HG02571 (cell line): ENCODE data around the gene FAH.

ENCODE experiments used
- ATAC-seq: cut with Tn5 transposase; IDR thresholded peaks from one replicate; pipeline ENCODE4 v1.9.1; 2021; ENCODE audit warnings: mild to moderate bottlenecking, moderate library complexity; ENCODE audit not compliant: unreplicated experiment

The FAH gene

GRCh38 chr15:80194186-80194585 lies 41.4 kb downstream of the FAH start:
- ATAC-seq: no peak

GRCh38 chr15:80194914-80195313 lies 42.1 kb downstream of the FAH start:
- ATAC-seq: no peak

DNA sequence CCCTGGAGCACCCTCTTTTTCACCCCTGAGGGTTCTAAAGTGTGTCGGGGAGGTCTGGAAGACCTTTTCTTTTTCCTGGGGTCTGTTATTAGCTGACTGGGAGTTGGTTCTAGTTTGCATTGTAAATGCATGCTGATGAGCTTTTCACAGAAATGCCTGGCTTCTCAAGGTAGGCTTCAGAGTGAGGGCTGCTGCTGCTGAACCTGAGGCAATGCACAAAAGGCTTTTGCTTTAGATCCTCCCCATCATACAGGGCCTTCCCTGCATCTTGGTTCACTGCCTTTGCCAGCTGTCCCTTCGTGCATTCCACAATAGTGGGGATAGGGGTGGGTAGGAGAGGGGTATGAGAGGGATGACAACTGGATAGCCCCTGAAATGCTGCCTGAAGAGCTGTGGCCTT lies 46.6 kb downstream of the FAH start:
- no peak for ATAC-seq

DNA sequence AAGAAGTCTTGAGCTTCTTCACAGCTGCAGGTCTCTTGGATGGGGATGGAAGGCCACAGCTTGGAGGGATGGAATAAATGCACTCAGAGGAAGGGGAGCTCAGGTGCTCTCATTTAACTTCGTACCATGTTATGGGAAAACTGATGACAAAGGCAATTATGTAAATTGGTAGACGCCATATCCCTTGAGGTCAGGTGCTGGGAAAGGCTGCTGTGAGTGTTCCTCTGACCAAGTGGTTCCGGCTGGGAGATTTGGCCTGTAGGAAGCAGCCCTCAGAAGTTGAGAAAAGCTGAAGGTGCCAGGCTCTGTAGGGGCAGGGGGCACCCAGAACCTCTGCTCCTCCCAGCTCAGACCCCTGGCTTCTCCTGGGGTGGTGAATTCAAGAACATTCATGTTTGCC lies 47.1 kb downstream of the FAH start:
- no peak for ATAC-seq

GRCh38 chr15:80201256-80202015 lies 48.6 kb downstream of the FAH start:
- no peak for ATAC-seq

DNA sequence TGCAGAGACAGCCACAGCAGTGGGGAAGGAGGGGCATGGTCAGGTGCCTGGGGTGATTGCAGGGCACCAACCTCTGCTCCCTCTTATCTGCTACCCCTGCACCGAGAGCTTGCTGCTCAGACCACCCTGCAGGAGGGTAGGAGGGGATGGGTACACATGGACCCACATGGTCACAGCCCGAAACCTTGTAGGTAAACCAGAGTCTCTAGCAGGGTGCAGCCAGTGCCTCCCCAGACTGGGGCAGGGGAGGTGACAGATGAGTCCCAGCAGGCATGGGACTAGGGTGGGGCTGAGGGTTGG lies 49.2 kb downstream of the FAH start:
- no peak for ATAC-seq

DNA sequence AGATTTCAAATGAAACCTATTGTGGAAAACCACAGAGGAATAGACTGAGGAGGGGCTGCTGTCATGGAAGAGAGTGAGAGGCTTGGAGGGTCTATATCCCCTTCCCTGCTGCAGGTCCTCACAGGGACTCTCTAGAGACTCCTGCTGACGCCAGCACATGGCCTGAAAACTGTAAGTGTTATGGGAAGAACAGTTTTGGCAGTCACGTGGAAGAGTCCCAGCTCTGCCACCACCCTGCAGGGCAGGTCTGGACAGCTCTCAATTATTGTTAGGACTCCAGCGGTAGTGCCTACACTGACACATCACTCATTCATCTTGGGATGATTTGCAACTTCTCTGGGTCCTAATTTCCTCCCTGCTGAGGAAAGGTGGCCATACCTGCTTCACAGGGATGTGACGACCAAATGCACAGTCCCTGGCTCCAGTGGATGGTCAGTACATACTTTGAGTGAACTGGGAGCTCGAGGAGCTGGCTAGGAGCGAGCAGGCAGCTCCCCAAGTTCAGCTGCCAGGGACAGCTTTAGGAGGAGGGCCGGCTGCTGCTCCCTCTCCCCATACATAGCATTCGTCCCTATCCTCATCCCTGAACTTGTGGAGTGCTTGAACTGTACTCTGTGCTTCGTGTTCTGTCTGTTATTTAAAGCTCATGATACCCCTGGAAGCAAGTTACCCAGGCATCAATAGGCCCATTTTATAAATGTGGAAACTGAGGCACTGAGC lies 50.0 kb downstream of the FAH start:
- ATAC-seq: no peak

DNA sequence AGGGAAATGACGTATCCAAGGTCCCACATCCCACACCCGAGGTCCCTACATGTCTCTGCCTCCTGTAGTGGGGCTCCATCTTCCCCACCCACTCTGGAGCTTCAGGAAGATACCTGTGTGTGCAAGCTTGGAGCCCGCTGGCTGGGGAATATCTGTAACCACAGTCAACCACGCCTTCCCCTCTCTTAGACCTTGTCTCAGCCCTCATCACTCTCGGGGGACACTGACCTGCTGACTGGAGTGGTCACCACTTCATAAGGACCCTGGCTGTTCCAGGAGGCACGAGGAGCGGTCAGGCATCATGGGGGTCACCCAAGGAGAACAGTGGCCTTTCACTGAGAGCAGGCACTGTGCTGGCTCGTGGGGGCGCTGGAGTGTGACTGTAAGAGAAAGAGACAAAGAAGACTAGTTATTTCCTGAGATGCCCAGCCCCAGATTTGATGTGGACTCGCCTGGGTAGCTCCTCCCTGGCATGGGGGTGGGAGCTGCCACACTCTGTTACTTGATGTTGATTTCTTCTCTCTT lies 50.6 kb downstream of the FAH start:
- ATAC-seq: no peak

- ATAC-seq: no peak
These were observed 51.4 kb downstream of the FAH start for GRCh38 chr15:80204231-80204630.

GRCh38 chr15:80207887-80208286 lies 55.1 kb downstream of the FAH start:
- ATAC-seq: no peak

DNA sequence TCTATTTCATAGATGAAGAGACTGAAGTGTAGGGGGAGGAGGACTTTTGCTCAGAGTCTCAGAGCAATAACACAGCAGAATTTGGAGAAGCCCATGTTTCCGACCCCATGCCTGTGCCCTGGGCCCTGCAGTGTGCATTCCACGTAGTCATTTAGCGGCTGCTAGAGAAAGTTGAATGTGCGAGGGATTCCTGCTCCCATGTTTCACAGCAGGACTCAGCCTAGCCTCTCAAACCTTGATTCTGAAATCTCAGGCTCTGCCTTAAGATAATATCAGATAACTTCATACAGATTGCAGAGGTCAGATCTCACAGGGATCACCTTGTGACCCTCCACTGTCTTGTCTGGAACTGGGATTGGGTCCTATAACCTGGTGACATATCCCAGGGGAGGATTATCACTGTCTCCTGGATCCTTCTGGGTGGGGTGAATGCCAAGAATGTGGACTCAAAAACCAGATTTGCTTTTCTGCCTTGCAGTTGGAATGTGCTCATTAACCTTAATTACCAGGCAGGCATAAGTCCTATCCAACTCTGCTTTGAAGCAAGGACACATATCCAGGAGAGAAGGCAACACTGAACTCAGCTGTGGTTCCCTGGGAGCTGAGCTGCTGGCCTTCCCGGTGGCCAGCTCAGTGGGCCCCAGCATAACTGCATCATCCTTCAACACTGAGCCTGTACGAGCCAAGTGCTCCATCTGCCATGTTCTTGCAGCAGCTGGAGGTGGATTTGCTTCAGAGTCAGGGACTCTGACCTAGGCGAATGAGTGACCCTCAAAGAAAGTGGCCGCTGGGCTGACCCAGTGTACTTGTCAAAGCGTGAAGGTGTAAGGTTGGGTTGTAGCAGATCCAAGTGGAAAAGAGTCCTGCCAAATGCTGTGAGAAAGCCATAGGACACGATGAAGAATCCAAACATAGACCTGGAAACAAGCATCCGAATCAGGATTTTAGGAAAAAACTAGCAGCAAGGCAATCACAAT lies 56.2 kb downstream of the FAH start:
- no peak for ATAC-seq

DNA sequence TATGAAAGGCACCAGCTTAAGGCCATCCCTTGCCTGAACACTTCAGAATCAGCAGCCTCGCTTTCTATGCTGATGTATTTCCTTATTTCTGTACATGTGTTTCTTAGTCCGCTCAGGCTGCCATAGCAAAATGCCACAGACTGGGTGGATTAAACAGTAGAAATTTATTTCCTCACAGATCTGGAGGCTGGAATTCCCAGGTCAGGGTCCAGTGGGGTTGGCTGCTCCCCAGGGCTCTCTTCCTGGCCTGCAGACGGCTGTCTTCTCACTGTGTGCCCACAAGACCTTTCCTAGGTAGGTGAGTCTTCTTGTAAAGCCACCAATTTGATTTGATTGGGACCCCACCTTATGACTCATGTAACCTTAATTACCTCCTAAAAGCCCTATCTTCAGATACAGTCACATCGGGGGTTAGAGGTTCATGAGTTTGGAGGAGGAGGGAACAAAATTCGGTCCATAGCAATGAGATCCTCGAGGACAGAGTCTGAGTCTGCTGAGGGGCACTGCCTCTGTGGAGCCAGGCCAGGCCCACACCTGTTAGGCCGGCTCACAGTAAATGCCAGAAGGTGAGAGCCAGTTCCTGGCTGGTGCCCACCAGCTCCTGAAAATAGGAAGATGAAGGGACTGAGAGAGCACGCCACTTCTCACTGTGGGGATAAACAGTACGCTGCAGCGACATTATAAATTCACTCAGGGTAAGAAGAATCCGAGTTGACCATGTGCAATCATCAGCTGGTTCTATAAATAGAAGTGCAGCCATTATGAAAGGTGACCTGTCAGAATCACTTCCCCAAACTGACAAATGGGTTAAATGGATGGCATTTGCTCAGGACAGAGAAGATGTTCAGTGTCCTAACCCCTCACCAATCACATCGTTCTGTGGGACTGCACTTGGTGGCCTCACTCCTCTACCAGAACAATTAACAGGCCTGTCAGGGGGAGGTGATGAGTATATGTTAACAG lies 58.1 kb downstream of the FAH start:
- ATAC-seq: no peak

DNA sequence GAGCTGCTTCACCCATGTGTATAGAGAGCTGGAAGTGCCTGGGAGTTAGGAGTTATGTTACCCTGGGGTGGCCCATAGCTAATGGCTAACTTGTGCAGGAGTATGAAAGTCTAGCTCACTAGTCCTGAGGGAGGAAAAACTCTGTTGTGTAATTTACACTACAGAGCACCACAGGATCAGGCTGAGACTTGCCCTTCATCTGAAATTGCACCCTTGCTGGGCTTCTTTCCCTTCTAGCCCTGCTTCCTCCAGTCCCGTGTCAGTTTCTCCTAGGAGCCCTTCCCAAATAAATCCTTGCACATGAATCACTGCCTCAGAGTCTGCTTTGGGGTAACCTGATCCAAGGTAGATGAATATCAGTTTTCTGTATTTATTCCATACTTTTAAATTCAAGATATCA lies 59.2 kb downstream of the FAH start:
- no peak for ATAC-seq

DNA sequence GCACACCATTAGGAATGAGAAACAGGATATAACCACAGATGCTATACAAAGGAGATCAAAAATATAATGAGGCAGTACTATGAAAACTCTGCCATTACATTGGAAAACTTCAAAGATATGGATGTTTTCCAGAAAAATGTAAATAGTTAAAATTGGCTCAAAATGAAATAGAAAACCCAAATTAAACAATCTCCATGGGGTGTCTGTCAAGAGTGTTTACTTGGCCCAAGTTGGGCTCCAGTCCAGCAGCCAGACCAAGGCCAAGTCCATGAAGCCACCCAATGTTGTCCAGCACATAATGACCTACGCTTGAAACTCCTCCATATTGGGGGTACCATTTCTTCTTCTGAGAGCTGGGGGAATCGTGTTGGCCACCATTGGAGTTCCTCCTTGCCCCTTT lies 62.1 kb downstream of the FAH start:
- ATAC-seq: no peak

- ATAC-seq: no peak
These were observed 63.3 kb downstream of the FAH start for GRCh38 chr15:80216141-80216540.

DNA sequence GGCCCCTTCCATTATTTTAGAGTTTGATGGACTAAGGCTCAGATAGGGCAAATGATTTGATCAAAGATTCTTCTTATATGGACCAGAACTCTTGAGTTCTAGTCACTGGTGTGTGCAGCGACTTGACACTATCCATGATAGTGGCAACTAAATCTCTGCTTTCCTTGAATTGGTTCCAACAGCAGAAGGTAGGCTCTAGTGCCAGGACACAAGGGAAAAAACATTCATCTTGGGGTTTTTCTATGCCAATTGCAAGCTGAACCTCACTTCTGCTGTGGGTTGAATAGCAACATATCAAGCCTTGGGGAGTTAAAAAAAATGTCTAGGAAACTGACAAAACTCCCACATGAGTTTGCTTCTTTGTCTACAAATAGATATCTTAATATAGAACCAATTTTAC lies 64.1 kb downstream of the FAH start:
- no peak for ATAC-seq

GRCh38 chr15:80217327-80217900 lies 64.6 kb downstream of the FAH start:
- ATAC-seq: no peak

DNA sequence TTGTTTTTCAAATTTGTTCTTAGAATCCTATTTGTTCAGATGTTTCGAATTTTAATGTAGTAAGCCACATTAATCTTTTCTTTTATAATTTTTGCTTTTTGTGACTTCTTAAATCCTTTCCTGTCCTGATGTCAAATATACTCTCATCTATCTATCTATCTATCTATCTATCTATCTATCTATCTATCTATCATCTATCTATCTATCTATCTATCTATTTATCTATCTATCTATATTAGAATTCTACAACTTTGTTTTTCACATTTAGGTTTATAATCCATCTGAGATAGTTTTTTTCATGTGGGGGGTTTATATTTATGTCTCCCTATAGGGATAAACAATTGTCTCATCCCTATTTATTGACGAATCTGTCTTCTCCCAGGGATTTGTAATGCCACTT lies 67.2 kb downstream of the FAH start:
- ATAC-seq: no peak

- ATAC-seq: no peak
These were observed 76.3 kb downstream of the FAH start for GRCh38 chr15:80228959-80229610.
